ENCODE results near the gene DENND1A.
"Not testable (repeated sequence)": the region's sequence is repeated elsewhere in the genome, so short reads cannot be mapped to it uniquely, and the experiment has no call there.

The DENND1A gene

DNA sequence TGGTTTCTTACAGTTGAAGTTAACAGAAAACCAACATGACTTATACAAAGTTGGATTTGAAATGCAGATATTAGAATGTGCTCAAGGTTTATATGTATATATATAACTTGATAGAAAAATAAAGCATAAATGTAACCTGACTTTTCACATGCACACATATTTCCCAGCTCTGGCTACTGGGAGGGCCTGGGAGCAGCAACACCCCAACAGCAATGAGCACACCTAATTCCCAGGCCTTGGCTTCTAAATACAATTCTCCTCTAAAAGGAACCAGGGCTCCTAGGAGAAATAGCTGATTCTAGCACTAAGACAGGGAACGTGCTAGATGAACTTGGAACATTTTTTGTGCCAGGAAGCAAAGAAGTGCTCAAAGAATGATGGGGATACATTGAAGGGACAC, 42.1 kb downstream of the DENND1A start:
- Histone ChIP-seq H3K4me2 (ENCODE audit: low read depth, low read length, poor library complexity, severe bottlenecking) (no peak overlapping the region), H3F3A (ENCODE audit: low read depth) (no peaks in the 10 kb centered on the region), H3K36me3 (ENCODE audit: insufficient read depth, low read length) (no peaks in the 10 kb centered on the region), H3K9ac (ENCODE audit: low read depth, low read length, poor library complexity, severe bottlenecking) (no peak overlapping the region), H3K79me2 (ENCODE audit: insufficient read depth, low read length) (no peaks in the 10 kb centered on the region), H2AFZ (ENCODE audit: low read length) (no peak overlapping the region), H4K20me1 (ENCODE audit: insufficient read depth, low read length, poor library complexity, severe bottlenecking) (no peaks in the 10 kb centered on the region), H3K4me3 (ENCODE audit: low read length, poor library complexity, severe bottlenecking) (no peak overlapping the region), H3K27me3 (ENCODE audit: insufficient read depth, low read length, poor library complexity, severe bottlenecking) (no peaks in the 10 kb centered on the region), H3K9me2 (replicated peaks; ENCODE audit: low read depth, low read length) (no peaks in the 10 kb centered on the region), H3K4me1 (ENCODE audit: insufficient read depth, low read length, poor library complexity, severe bottlenecking) (no peaks in the 10 kb centered on the region), H3K9me3 (ENCODE audit: insufficient read depth, low read depth, low read length) (no peaks in the 10 kb centered on the region)
- TF ChIP-seq EZH2phosphoT487 (IDR thresholded peaks at IDR 0.05; ENCODE audit: borderline replicate concordance), result no peak
- TF ChIP-seq, protein P1, sequence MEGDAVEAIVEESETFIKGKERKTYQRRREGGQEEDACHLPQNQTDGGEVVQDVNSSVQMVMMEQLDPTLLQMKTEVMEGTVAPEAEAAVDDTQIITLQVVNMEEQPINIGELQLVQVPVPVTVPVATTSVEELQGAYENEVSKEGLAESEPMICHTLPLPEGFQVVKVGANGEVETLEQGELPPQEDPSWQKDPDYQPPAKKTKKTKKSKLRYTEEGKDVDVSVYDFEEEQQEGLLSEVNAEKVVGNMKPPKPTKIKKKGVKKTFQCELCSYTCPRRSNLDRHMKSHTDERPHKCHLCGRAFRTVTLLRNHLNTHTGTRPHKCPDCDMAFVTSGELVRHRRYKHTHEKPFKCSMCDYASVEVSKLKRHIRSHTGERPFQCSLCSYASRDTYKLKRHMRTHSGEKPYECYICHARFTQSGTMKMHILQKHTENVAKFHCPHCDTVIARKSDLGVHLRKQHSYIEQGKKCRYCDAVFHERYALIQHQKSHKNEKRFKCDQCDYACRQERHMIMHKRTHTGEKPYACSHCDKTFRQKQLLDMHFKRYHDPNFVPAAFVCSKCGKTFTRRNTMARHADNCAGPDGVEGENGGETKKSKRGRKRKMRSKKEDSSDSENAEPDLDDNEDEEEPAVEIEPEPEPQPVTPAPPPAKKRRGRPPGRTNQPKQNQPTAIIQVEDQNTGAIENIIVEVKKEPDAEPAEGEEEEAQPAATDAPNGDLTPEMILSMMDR (conservative IDR thresholded peaks at IDR 0.05; ENCODE audit: low read length), result no peak

DNA sequence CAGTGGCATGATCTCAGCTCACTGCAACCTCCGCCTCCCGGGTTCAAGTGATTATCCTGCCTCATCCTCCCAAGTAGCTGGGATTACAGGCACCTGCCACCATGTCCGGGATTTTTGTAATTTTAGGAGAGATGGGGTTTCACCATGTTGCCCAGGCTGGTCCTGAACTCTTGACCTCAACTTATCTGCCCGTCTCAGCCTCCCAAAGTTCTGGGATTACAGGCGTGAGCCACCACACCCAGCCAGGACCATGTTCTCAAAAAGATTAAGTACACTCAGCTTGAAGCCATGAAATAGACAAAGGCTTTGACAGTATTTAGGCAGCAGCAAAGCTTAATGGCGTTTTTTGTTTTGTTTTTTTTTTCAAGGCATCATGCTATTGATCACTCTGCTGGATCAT, 44.1 kb downstream of the DENND1A start:
- not testable (repeated sequence) for H4K20me1 ChIP-seq (ENCODE audit: insufficient read depth, low read length, poor library complexity, severe bottlenecking); H3K4me2 ChIP-seq (ENCODE audit: low read depth, low read length, poor library complexity, severe bottlenecking); H3K4me1 ChIP-seq (ENCODE audit: insufficient read depth, low read length, poor library complexity, severe bottlenecking); H3K79me2 ChIP-seq (ENCODE audit: insufficient read depth, low read length); H3F3A ChIP-seq (ENCODE audit: low read depth); H3K9ac ChIP-seq (ENCODE audit: low read depth, low read length, poor library complexity, severe bottlenecking); H3K36me3 ChIP-seq (ENCODE audit: insufficient read depth, low read length); H2AFZ ChIP-seq (ENCODE audit: low read length); H3K4me3 ChIP-seq (ENCODE audit: low read length, poor library complexity, severe bottlenecking); H3K9me2 ChIP-seq (replicated peaks; ENCODE audit: low read depth, low read length); H3K9me3 ChIP-seq (ENCODE audit: insufficient read depth, low read depth, low read length); H3K27me3 ChIP-seq (ENCODE audit: insufficient read depth, low read length, poor library complexity, severe bottlenecking)

DNA sequence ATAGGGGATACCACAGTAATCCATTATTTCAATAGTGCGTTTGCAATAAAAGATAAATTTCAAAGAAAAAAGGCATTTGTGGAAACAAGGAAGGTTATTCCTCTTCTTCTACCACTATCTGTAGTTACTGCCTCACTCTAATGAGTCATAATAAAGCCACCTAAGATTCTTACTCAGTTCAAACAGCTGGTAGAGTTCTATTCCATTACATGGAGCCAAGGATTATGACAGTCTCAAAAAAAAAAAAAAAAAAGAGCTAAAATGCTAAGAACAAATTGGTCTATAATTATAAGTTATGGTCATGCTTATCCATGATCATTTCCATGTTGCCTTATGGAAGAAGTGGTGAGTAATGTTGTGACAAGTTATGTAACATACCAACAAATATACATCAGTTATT, 46.3 kb downstream of the DENND1A start:
- H3K9ac ChIP-seq (ENCODE audit: low read depth, low read length, poor library complexity, severe bottlenecking), result no peak overlapping the region
- no peak overlapping the region for H3K4me2 ChIP-seq (ENCODE audit: low read depth, low read length, poor library complexity, severe bottlenecking)
- H3K36me3 ChIP-seq (ENCODE audit: insufficient read depth, low read length), result no peaks in the 10 kb centered on the region
- no peaks in the 10 kb centered on the region for H3K79me2 ChIP-seq (ENCODE audit: insufficient read depth, low read length)
- H3F3A ChIP-seq (ENCODE audit: low read depth), result no peaks in the 10 kb centered on the region
- H3K9me3 ChIP-seq (ENCODE audit: insufficient read depth, low read depth, low read length), result no peaks in the 10 kb centered on the region
- H3K9me2 ChIP-seq (replicated peaks; ENCODE audit: low read depth, low read length), result no peaks in the 10 kb centered on the region
- H3K27me3 ChIP-seq (ENCODE audit: insufficient read depth, low read length, poor library complexity, severe bottlenecking), result no peaks in the 10 kb centered on the region
- H4K20me1 ChIP-seq (ENCODE audit: insufficient read depth, low read length, poor library complexity, severe bottlenecking), result no peaks in the 10 kb centered on the region
- H3K4me3 ChIP-seq (ENCODE audit: low read length, poor library complexity, severe bottlenecking), result no peak overlapping the region
- H3K4me1 ChIP-seq (ENCODE audit: insufficient read depth, low read length, poor library complexity, severe bottlenecking), result no peaks in the 10 kb centered on the region
- H2AFZ ChIP-seq (ENCODE audit: low read length), result no peak overlapping the region
- no peak for TF ChIP-seq EZH2phosphoT487 (IDR thresholded peaks at IDR 0.05; ENCODE audit: borderline replicate concordance)
- TF ChIP-seq, protein P1 (conservative IDR thresholded peaks at IDR 0.05; ENCODE audit: low read length), result no peak

DNA sequence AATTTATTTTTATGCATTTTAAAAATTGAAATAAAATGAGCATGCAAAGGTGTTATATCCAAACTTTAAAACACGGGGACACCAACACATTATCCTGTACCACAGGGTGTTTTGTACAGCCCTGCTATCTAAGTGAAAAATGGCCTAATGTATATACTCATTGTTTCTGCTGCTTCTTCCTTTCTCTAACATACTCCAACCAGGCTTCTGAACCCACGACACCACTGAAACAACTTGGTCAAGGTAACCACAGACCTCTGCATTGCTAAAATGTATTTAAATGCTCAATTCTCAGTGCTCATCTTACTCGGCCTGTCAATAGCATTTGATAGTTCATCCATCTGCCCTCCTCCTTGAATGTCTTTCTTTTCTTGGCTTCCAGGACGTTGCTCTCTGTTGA, 48.3 kb downstream of the DENND1A start:
- Histone ChIP-seq H3K9ac (ENCODE audit: low read depth, low read length, poor library complexity, severe bottlenecking) (no peak overlapping the region), H3K9me3 (ENCODE audit: insufficient read depth, low read depth, low read length) (no peaks in the 10 kb centered on the region), H3K9me2 (replicated peaks; ENCODE audit: low read depth, low read length) (no peaks in the 10 kb centered on the region), H3K4me3 (ENCODE audit: low read length, poor library complexity, severe bottlenecking) (no peak overlapping the region), H3K27me3 (ENCODE audit: insufficient read depth, low read length, poor library complexity, severe bottlenecking) (no peaks in the 10 kb centered on the region), H4K20me1 (ENCODE audit: insufficient read depth, low read length, poor library complexity, severe bottlenecking) (no peaks in the 10 kb centered on the region), H3F3A (ENCODE audit: low read depth) (no peaks in the 10 kb centered on the region), H3K4me2 (ENCODE audit: low read depth, low read length, poor library complexity, severe bottlenecking) (no peak overlapping the region), H3K79me2 (ENCODE audit: insufficient read depth, low read length) (no peaks in the 10 kb centered on the region), H3K4me1 (ENCODE audit: insufficient read depth, low read length, poor library complexity, severe bottlenecking) (no peaks in the 10 kb centered on the region), H2AFZ (ENCODE audit: low read length) (no peak overlapping the region), H3K36me3 (ENCODE audit: insufficient read depth, low read length) (peaks cover 4% of the 10 kb centered on the region; the same call in 1 of the 2 replicates)
- no peak for TF ChIP-seq EZH2phosphoT487 (IDR thresholded peaks at IDR 0.05; ENCODE audit: borderline replicate concordance)
- TF ChIP-seq, protein P1 (conservative IDR thresholded peaks at IDR 0.05; ENCODE audit: low read length), result no peak
